Spleen (tissue), 11 donors: Measurements from ENCODE around the gene MKNK1. TPM values are rescaled to one million over a fixed set of nuclear protein-coding genes. Genes with fewer than 3 reads are reported as not detected.

Source experiments
- DNase-seq: peaks from one replicate; pipeline ENCODE4 v3.0.0-alpha.2; 2020
- H3K27ac ChIP-seq, 8 donors: fragments of 200-600 bp; sonication (generic) in 7 of 8; 1 replicate in 4 of 8; 2 replicates in 4 of 8; pipeline versions ENCODE4 v1.5.0 to v1.8.0; 2016 to 2021; ENCODE audit warnings: inconsistent platforms in 4 of 8, mild to moderate bottlenecking in 4 of 8, moderate library complexity in 1 of 8
- H3K27me3 ChIP-seq, 7 donors: fragments of 200-600 bp; sonication (generic) in 6 of 7; replicated peaks in 1 of 7; 1 replicate in 4 of 7; 2 replicates in 3 of 7; pipeline versions ENCODE4 v1.5.0 to v1.8.0; 2016 to 2021; ENCODE audit warnings: inconsistent platforms in 3 of 7, mild to moderate bottlenecking in 1 of 7
- H3K36me3 ChIP-seq, 6 donors: fragments of 200-600 bp; sonication (generic) in 5 of 6; 1 replicate in 4 of 6; 2 replicates in 2 of 6; pipeline versions ENCODE4 v1.5.0 to v1.8.0; 2016 to 2021; ENCODE audit warnings: inconsistent platforms in 2 of 6
- H3K4me1 ChIP-seq, 6 donors: fragments of 200-600 bp; sonication (generic) in 5 of 6; 1 replicate in 3 of 6; 2 replicates in 3 of 6; pipeline versions ENCODE4 v1.5.0 to v1.8.0; 2016 to 2021; ENCODE audit warnings: inconsistent platforms in 3 of 6
- H3K4me3 ChIP-seq, 8 donors: fragments of 200-600 bp; sonication (generic) in 7 of 8; 1 replicate in 4 of 8; 2 replicates in 4 of 8; pipeline versions ENCODE4 v1.5.0 to v1.8.0; 2016 to 2021; ENCODE audit warnings: inconsistent platforms in 4 of 8, mild to moderate bottlenecking in 4 of 8, moderate library complexity in 2 of 8
- H3K9me3 ChIP-seq, 8 donors: fragments of 200-600 bp; sonication (generic) in 7 of 8; 1 replicate in 4 of 8; 2 replicates in 4 of 8; pipeline versions ENCODE4 v1.5.0 to v1.8.0; 2016 to 2021; ENCODE audit warnings: inconsistent platforms in 4 of 8
- POLR2A ChIP-seq, 3 donors: fragments of 450-650 bp; IDR thresholded peaks; one replicate each; pipeline ENCODE4 v1.5.1; 2017; ENCODE audit warnings: antibody characterized with exemption in 3 of 3, mild to moderate bottlenecking in 1 of 3
- POLR2AphosphoS5 ChIP-seq, 3 donors: sonication (generic); formaldehyde crosslinking; IDR thresholded peaks; one replicate each; pipeline ENCODE4 v1.5.1; 2017; ENCODE audit warnings: antibody characterized with exemption in 3 of 3
- WGBS, 5 donors: extraction: QIAGEN DNeasy Blood & Tissue Kit in 3 of 5; methylation state at CpG; one replicate each; pipeline versions ENCODE4 v1.1.5 to v1.1.7; 2013 to 2018; 5-methylcytosine and 5-hydroxymethylcytosine counted together
- intact Hi-C: fragments of 100-400 bp; cut with DNase I; formaldehyde crosslinking; loops from one replicate; pipeline ENCODE4 v1.15.0; 2023; ENCODE audit warnings: low total_unique reads
- polyA plus RNA-seq, 3 donors: library from polyadenylated mRNA; stranded (reverse); fragments of 200-250 nt; gene quantifications; one replicate each; pipeline ENCODE4 v1.2.1, GENCODE V29; 2013
- total RNA-seq, 7 donors: library from RNA; depleted of rRNA in 3 of 7; stranded (reverse); fragments of >200 nt in 3 of 7; fragmentation: NEBNext Ultra II Directional in 4 of 7; extraction: Animal tissue kit (Norgen Biotek cat#: 25700) in 4 of 7; gene quantifications; one replicate each; pipeline versions ENCODE4 v1.1.0 to v1.2.1, GENCODE V29; 2016 to 2021
- TF ChIP-seq, protein P1 (sequence below), 11 experiments: fragments of 200-600 bp in 7 of 11; fragments of 450-650 bp in 4 of 11; sonication (generic) in 4 of 11; IDR thresholded peaks in 8 of 11; conservative IDR thresholded peaks in 3 of 11; 1 replicate in 7 of 11; 2 replicates in 4 of 11; pipeline versions ENCODE4 v1.4.0 to v1.8.0; 2016 to 2021; ENCODE audit warnings: antibody characterized with exemption in 11 of 11, inconsistent platforms in 4 of 11, mild to moderate bottlenecking in 1 of 11
- donor health status: healthy with polysubstance abuse.
- donor health status: DM: no; HTN: no; CAD: no; lungs with moderate emphysema.
- donor health status: DM: no; HTN: no; CAD: no.
- donor health status: Bipolar disorder and iron deficiency.
- donor health status: healthy.
- donor health status: DM: no; HTN: no; CAD: no.
- donor health status: DM: yes; HTN: yes; CAD: no.

Gene MKNK1
- total and polyA plus RNA-seq, 10 donors, result 19.2 to 169 (median 91.1) TPM

DNA sequence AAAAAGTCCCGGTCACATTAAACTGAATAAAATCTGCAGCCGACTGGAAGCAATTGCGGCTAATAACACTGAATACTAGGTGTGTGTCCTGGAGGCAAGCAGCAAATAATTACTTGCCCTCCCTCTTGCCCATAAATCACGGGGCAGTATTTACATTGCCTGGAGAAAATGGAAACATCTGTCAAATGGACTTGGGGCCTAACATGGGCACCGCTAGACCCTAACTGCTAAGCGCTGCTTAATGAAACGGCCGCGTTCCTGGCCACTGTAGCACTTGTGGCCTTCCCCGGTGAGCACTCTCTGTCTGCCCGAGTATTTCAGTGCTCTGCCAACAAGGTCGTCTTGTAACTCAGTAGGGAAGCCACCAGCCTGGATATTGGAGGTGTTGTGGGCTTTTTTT, 28.8 kb downstream of the MKNK1 start:
- peaks cover 0 to 100% (median 69%) of the 10 kb centered on the region in 6 donors for H3K36me3 ChIP-seq
- WGBS, 5 donors, result 86 to 93% (median 89%) methylated on average over 12 of the region's 12 CpGs
- no peak for DNase-seq
- intact Hi-C loops, result no loop called here
- H3K27me3 ChIP-seq, result no peaks in the 10 kb centered on the region
- no peaks in the 10 kb centered on the region for H3K9me3 ChIP-seq
- peaks cover 0 to 19% (median 3%) of the 10 kb centered on the region in 6 donors for H3K4me1 ChIP-seq
- H3K4me3 ChIP-seq, result no peak overlapping the region
- no peak overlapping the region for H3K27ac ChIP-seq
- no peak for TF ChIP-seq POLR2A (IDR thresholded peaks at IDR 0.05)
- no peak for TF ChIP-seq POLR2AphosphoS5 (IDR thresholded peaks at IDR 0.05)
- TF ChIP-seq, protein P1, sequence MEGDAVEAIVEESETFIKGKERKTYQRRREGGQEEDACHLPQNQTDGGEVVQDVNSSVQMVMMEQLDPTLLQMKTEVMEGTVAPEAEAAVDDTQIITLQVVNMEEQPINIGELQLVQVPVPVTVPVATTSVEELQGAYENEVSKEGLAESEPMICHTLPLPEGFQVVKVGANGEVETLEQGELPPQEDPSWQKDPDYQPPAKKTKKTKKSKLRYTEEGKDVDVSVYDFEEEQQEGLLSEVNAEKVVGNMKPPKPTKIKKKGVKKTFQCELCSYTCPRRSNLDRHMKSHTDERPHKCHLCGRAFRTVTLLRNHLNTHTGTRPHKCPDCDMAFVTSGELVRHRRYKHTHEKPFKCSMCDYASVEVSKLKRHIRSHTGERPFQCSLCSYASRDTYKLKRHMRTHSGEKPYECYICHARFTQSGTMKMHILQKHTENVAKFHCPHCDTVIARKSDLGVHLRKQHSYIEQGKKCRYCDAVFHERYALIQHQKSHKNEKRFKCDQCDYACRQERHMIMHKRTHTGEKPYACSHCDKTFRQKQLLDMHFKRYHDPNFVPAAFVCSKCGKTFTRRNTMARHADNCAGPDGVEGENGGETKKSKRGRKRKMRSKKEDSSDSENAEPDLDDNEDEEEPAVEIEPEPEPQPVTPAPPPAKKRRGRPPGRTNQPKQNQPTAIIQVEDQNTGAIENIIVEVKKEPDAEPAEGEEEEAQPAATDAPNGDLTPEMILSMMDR (IDR thresholded peaks at IDR 0.05 in 8 of 11, conservative IDR thresholded peaks at IDR 0.05 in 3 of 11), result no peak

DNA sequence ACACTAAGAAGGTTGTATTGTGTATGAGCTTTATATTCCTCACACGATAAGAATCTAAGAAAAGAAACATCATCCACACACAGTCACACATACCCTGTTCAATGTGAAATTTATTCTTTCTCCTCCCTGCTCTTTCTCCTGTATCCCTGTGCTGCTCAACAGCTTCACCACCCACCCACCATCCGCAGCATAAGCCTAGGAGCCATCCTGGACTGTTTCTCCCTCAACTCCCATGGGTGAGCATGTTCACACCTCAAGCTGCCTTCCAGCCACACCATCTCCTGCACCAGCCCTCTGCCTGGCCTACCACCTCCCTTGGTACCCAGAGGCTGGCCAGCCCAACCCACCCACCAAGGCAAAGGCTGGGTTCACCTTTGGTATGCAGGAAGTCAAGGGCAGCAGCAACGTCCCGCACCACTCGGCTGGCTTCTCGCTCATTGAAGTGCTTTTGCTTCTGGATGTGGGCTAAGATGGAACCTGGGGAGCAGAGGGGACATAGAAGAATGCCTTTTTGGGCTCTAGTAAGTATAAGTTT, 32.3 kb downstream of the MKNK1 start:
- no peak overlapping the region for H3K4me3 ChIP-seq
- TF ChIP-seq POLR2A (IDR thresholded peaks at IDR 0.05) (no peak), POLR2AphosphoS5 (IDR thresholded peaks at IDR 0.05) (peak in 1 of 3 donors; percentile 50)
- TF ChIP-seq, protein P1 (IDR thresholded peaks at IDR 0.05 in 8 of 11, conservative IDR thresholded peaks at IDR 0.05 in 3 of 11), result no peak
- H3K27ac ChIP-seq, result no peak overlapping the region
- DNase-seq, result no peak
- intact Hi-C loops, result no loop called here
- H3K36me3 ChIP-seq, result peaks cover 0 to 100% (median 65%) of the 10 kb centered on the region in 6 donors
- H3K27me3 ChIP-seq, result no peaks in the 10 kb centered on the region
- H3K9me3 ChIP-seq, result no peaks in the 10 kb centered on the region
- no peaks in the 10 kb centered on the region for H3K4me1 ChIP-seq
- 92 to 97% (median 94%) methylated on average over 4 to 6 of the region's 6 CpGs for WGBS, 5 donors

DNA sequence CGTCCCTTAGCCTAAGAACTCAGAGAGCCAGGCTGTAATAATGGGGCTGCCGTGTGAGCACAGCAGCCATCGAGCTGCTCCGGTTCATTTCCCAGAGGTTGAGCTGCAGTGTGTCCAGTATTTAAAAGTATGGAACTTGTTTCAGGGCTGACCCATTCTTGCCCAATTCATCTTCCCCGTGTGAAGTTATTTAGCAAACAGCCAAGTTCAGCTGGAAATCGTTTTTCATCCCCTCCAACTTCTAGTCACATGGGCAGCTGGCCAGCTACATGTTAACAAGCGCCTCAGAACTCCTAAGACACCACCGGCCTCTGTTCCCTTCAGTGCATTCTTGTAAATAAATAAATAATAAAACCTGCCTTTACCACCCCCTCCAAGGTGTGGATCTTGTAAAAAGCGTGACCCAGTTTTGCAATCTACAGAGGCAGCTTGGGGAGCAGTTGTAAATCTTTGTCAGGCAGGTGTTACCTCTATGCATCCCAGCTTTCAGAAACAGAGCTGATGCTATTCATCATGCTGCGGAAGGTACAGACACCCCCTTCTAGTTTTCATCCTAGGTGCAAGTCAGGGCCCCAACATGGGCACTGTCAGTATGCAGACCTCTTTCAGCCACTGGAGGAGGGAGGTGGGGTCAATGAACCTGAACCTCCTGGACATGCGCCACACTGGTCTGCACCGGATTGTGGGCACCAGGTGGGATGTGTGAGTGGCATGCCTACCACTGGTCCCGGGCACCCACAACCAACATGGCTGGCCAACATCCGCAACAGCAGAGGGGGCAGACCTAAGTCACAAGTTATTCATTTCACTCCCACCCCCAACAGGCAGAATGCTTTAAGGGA, 34.0 kb downstream of the MKNK1 start:
- Histone ChIP-seq H3K36me3 (peaks cover 0 to 100% (median 57%) of the 10 kb centered on the region in 6 donors), H3K4me3 (no peak overlapping the region), H3K27me3 (no peaks in the 10 kb centered on the region), H3K9me3 (no peaks in the 10 kb centered on the region), H3K27ac (no peak overlapping the region), H3K4me1 (no peaks in the 10 kb centered on the region)
- intact Hi-C loops, result no loop called here
- DNase-seq, result no peak
- WGBS, 5 donors, result 82 to 90% (median 85%) methylated on average over 13 to 14 of the region's 14 CpGs
- TF ChIP-seq POLR2A (IDR thresholded peaks at IDR 0.05), result no peak
- TF ChIP-seq, protein P1 (IDR thresholded peaks at IDR 0.05 in 8 of 11, conservative IDR thresholded peaks at IDR 0.05 in 3 of 11), result no peak
- TF ChIP-seq POLR2AphosphoS5 (IDR thresholded peaks at IDR 0.05), result no peak

DNA sequence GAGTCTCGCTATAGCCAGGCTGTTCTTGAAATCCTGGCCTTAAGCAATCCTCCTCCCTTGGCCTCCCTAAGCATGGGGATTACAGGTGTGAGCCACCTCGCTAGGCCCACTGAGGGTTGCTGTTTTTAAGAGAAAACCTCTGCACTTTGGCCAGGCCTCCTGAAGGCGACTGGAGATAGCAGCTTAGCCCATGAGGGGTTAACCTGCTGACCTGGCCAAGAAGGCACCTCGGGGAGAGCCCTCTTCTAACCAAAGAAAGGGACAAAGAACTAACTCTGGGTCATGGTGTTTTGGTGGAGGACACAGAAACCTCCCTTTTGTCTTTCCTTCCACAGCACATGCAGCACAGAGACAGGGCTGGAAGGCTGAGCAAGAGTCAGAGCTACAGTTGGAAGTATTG, 35.0 kb downstream of the MKNK1 start:
- no peak overlapping the region for H3K27ac ChIP-seq
- 86 to 94% (median 91%) methylated on average over 4 of the region's 4 CpGs for WGBS, 5 donors
- no peak overlapping the region for H3K4me3 ChIP-seq
- peaks cover 0 to 100% (median 57%) of the 10 kb centered on the region in 6 donors for H3K36me3 ChIP-seq
- H3K4me1 ChIP-seq, result no peaks in the 10 kb centered on the region
- TF ChIP-seq, protein P1 (IDR thresholded peaks at IDR 0.05 in 8 of 11, conservative IDR thresholded peaks at IDR 0.05 in 3 of 11), result no peak
- no peak for TF ChIP-seq POLR2A (IDR thresholded peaks at IDR 0.05)
- TF ChIP-seq POLR2AphosphoS5 (IDR thresholded peaks at IDR 0.05), result no peak
- intact Hi-C loops, result no loop called here
- no peak for DNase-seq
- no peaks in the 10 kb centered on the region for H3K27me3 ChIP-seq
- no peaks in the 10 kb centered on the region for H3K9me3 ChIP-seq
